A549 (cell line): ENCODE data around the gene HELQ. TPM values are rescaled to one million over a fixed set of nuclear protein-coding genes. Genes with fewer than 3 reads are reported as not detected.
"Not testable (repeated sequence)": the region's sequence is repeated elsewhere in the genome, so short reads cannot be mapped to it uniquely, and the experiment has no call there.

Source experiments
- ATAC-seq, 2 experiments: fragments of 200-7000 bp in 1 of 2; fragments of >200 bp in 1 of 2; cut with Nextera tagmentation in 1 of 2; cut with Tn5 transposase in 1 of 2; 3 replicates each; pipeline versions ENCODE4 v1.8.0 to v1.9.1; 2018 to 2020; ENCODE audit warnings: mild to moderate bottlenecking in 1 of 2, moderate library complexity in 1 of 2
- CTCF ChIA-PET: fragments of 300-600 bp; sonication (Branson Sonifier 250); formaldehyde crosslinking; extraction: SDS; loops from one replicate; lab custom pipeline; 2021; ENCODE audit warnings: antibody characterized with exemption, inconsistent platforms; lab: Yijun Ruan, JAX
- POLR2A ChIA-PET: fragments of 350-600 bp; formaldehyde crosslinking; extraction: SDS; loops from one replicate; lab custom pipeline; 2021; ENCODE audit warnings: antibody characterized with exemption, inconsistent platforms; lab: Yijun Ruan, JAX
- DNase-seq, 2 experiments: peaks; one replicate each; pipeline versions ENCODE4 v3.0.0 to v3.0.0-alpha.2; 2011 to 2016; ENCODE audit warnings: low read depth in 1 of 2, low spot score in 1 of 2
- FAIRE-seq: peaks from 2 replicates; lab custom pipeline; 2011; peaks lifted over from hg19 to GRCh38; lab: Jason Lieb, UNC
- H3K27ac ChIP-seq, 2 experiments: fragments of >200 bp; sonication (Bioruptor Twin); formaldehyde crosslinking; 3 replicates each; pipeline ENCODE4 v1.5.1; 2016 to 2017
- H3K4me1 ChIP-seq: fragments of >200 bp; sonication (Bioruptor Twin); formaldehyde crosslinking; 3 replicates; pipeline ENCODE4 v1.6.1; 2016
- H3K4me2 ChIP-seq: fragments of >200 bp; sonication (Bioruptor Twin); formaldehyde crosslinking; 3 replicates; pipeline ENCODE4 v1.6.1; 2016
- H3K4me3 ChIP-seq: fragments of >200 bp; sonication (Bioruptor Twin); formaldehyde crosslinking; 3 replicates; pipeline ENCODE4 v1.5.1; 2016
- H3K9me3 ChIP-seq: fragments of >200 bp; sonication (Bioruptor Twin); formaldehyde crosslinking; 3 replicates; pipeline ENCODE4 v1.6.1; 2016
- CBX2 ChIP-seq: fragments of 200-600 bp; sonication (generic); IDR thresholded peaks from 2 replicates; pipeline ENCODE4 v1.6.1; 2016; ENCODE audit warnings: low read depth, mild to moderate bottlenecking, borderline replicate concordance
- CEBPB ChIP-seq, 2 experiments: fragments of >200 bp in 1 of 2; sonication (Bioruptor Twin) in 1 of 2; formaldehyde crosslinking in 1 of 2; IDR thresholded peaks; 2 replicates each; pipeline ENCODE4 v1.6.1; 2012 to 2016
- CTCF ChIP-seq: fragments of >200 bp; sonication (Bioruptor Twin); formaldehyde crosslinking; IDR thresholded peaks from 3 replicates; pipeline ENCODE4 v1.5.1; 2016
- FOSL2 ChIP-seq, 2 experiments: fragments of 450-650 bp in 1 of 2; fragments of >200 bp in 1 of 2; sonication (Bioruptor Twin) in 1 of 2; formaldehyde crosslinking; IDR thresholded peaks; 2 replicates each; pipeline versions ENCODE4 v1.5.0 to v1.6.1; 2016 to 2020; ENCODE audit warnings: mild to moderate bottlenecking in 1 of 2, moderate library complexity in 1 of 2
- JUNB ChIP-seq: fragments of >200 bp; sonication (Bioruptor Twin); formaldehyde crosslinking; IDR thresholded peaks from 2 replicates; pipeline ENCODE4 v1.6.1; 2016
- MAFK ChIP-seq: fragments of 450-650 bp; IDR thresholded peaks from 2 replicates; pipeline ENCODE4 v1.6.1; 2014; ENCODE audit not compliant: partially characterized antibody
- RAD21 ChIP-seq, 2 experiments: fragments of >200 bp in 1 of 2; sonication (Bioruptor Twin) in 1 of 2; formaldehyde crosslinking in 1 of 2; IDR thresholded peaks in 1 of 2; conservative IDR thresholded peaks in 1 of 2; 2 replicates in 1 of 2; 3 replicates in 1 of 2; pipeline ENCODE4 v1.6.1; 2012 to 2018; ENCODE audit warnings: inconsistent platforms in 1 of 2
- SMC3 ChIP-seq: fragments of >200 bp; sonication (Bioruptor Twin); formaldehyde crosslinking; IDR thresholded peaks from 3 replicates; pipeline ENCODE4 v1.6.1; 2018; ENCODE audit warnings: inconsistent platforms
- USF2 ChIP-seq: fragments of 450-650 bp; IDR thresholded peaks from 2 replicates; pipeline ENCODE4 v1.6.1; 2014; ENCODE audit warnings: antibody characterized with exemption
- ZSCAN20 ChIP-seq: fragments of 250-450 bp; sonication (Bioruptor Pico); IDR thresholded peaks from 2 replicates; pipeline ENCODE4 v1.8.0; 2022; ENCODE audit warnings: mild to moderate bottlenecking, moderate library complexity
- WGBS: methylation state at CpG from one replicate; pipeline ENCODE4 v1.1.6; 2017; ENCODE audit errors: missing lambda C conversion rate; 5-methylcytosine and 5-hydroxymethylcytosine counted together
- polyA plus RNA-seq, 4 experiments: library from polyadenylated mRNA; depleted of rRNA in 3 of 4; stranded (reverse); fragments of >200 nt; fragmentation: RNase III in 1 of 4; extraction: RNeasy Plus Mini Kit Qiagen cat#74134 plus additional on column Dnase treatment in 1 of 4; gene quantifications; 2 replicates in 3 of 4; 3 replicates in 1 of 4; pipeline ENCODE4 v1.2.3, GENCODE V29; 2011 to 2017

HELQ gene
- polyA plus RNA-seq, 2 of the 4 experiments (the other 2 are of a cell fraction), result 5.1 to 7.3 TPM

GRCh38 chr4:83503974-83504373 lies 48.4 kb upstream of the HELQ start:
- Histone ChIP-seq H3K4me3 (no peak overlapping the region), H3K4me1 (no peaks in the 10 kb centered on the region)
- no peak for FAIRE-seq
- TF ChIP-seq USF2, result no peak
- TF ChIP-seq, all 56 proteins: peak for 0
- ChIA-PET POLR2A (no interaction called here), CTCF (no interaction called here)
- Histone ChIP-seq H3K4me2 (no peak overlapping the region), H3K9me3 (no peaks in the 10 kb centered on the region), H3K27ac (no peak overlapping the region)
- no peak for ATAC-seq
- no peak for DNase-seq

GRCh38 chr4:83501671-83502070 lies 46.0 kb upstream of the HELQ start:
- CTCF ChIA-PET, result interaction anchor here (0.7 to 1.1 kb wide), 2 partner anchors 10 to 142 kb away, joined by 3 to 5 read pairs; no protein-coding TSS in a partner anchor
- H3K9me3 ChIP-seq, POLR2A ChIA-PET, H3K4me1 ChIP-seq, H3K4me2 ChIP-seq, H3K27ac ChIP-seq, FAIRE-seq, DNase-seq, H3K4me3 ChIP-seq, ATAC-seq: not testable (repeated sequence)
- WGBS, result 79% methylated on average over 3 of the region's 3 CpGs

GRCh38 chr4:83498187-83498586 lies 42.6 kb upstream of the HELQ start:
- H3K9me3 ChIP-seq, result no peaks in the 10 kb centered on the region
- WGBS, result 80% methylated on average over 1 of the region's 1 CpG
- POLR2A ChIA-PET, result no interaction called here
- DNase-seq (no peak), FAIRE-seq (no peak), ATAC-seq (no peak)
- no peak overlapping the region for H3K4me3 ChIP-seq
- H3K4me1 ChIP-seq, result no peaks in the 10 kb centered on the region
- no peak overlapping the region for H3K4me2 ChIP-seq
- CTCF ChIA-PET, result interaction anchor here (1.2 to 1.5 kb wide), 2 partner anchors 11 to 146 kb away, joined by 4 to 5 read pairs; no protein-coding TSS in a partner anchor
- H3K27ac ChIP-seq, result no peak overlapping the region
- no peak for TF ChIP-seq RAD21 (conservative IDR thresholded peaks at IDR 0.05 in 1 of 2, IDR thresholded peaks at IDR 0.05 in 1 of 2)
- no peak for TF ChIP-seq CTCF
- TF ChIP-seq CEBPB (IDR thresholded peaks at IDR 0.05), result no peak
- no peak for TF ChIP-seq MAFK
- TF ChIP-seq JUNB, result no peak
- no peak for TF ChIP-seq FOSL2 (IDR thresholded peaks at IDR 0.05)
- TF ChIP-seq FOSL2 (CRISPR knock-in tag; IDR thresholded peaks at IDR 0.05), result no peak

GRCh38 chr4:83496085-83496917 lies 40.7 kb upstream of the HELQ start:
- ATAC-seq, H3K4me3 ChIP-seq, FAIRE-seq, H3K4me1 ChIP-seq, H3K9me3 ChIP-seq, H3K27ac ChIP-seq, DNase-seq, H3K4me2 ChIP-seq, POLR2A ChIA-PET: not testable (repeated sequence)
- CTCF ChIA-PET, result interaction anchor here (1.9 kb wide), 1 partner anchor 12 kb away, joined by 5 read pairs; no protein-coding TSS in a partner anchor
- 92% methylated on average over 8 of the region's 8 CpGs for WGBS

- TF ChIP-seq RAD21 (conservative IDR thresholded peaks at IDR 0.05 in 1 of 2, IDR thresholded peaks at IDR 0.05 in 1 of 2) (peak; percentile 69 to 70), ZSCAN20 (no peak), CBX2 (no peak), SMC3 (peak; percentile 76), CTCF (peak; percentile 74)
- TF ChIP-seq, all 56 proteins: peak for 3
- no peak overlapping the region for H3K4me3 ChIP-seq
- ATAC-seq (peak in 1 of 2 experiments; percentile 64; a peak in 2 of 6 replicates), FAIRE-seq (no peak), DNase-seq (peak; percentile 49)
- H3K4me2 ChIP-seq, result no peak overlapping the region
- peaks cover 7% of the 10 kb centered on the region; the same call in 1 of the 3 replicates for H3K4me1 ChIP-seq
- ChIA-PET CTCF (interaction anchor here (0.6 to 2.1 kb wide), 10 partner anchors 9 to 1104 kb away, joined by 3 to 9 read pairs (median 3); no protein-coding TSS in a partner anchor), POLR2A (no interaction called here)
- H3K9me3 ChIP-seq, result no peaks in the 10 kb centered on the region
- WGBS, result 0% methylated on average over 1 of the region's 1 CpG
- no peak overlapping the region for H3K27ac ChIP-seq
These were observed 35.3 kb upstream of the HELQ start for GRCh38 chr4:83490876-83491450.
